Measurements from ENCODE around the gene DUSP5.

The DUSP5 gene

DNA sequence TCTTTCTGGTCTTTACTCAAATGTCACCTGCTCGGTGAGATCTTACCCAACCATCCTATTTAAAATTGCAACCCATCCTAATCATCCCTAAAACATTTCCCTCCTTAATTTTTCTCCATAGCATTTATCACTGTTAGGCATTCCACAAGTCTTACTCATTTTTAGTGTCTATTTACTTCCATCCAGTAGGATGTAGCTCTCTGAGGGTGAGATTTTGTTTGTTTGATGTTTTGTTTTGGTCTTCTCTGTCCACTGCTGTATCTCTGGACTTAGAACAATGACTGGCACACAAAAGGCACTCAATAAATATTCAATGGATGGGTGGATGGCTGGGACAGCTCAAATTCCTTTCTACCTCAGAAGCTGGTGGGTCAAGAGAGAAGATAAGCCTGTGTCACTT lies 15.8 kb upstream of the DUSP5 start:
- DNase-seq = no peak

DNA sequence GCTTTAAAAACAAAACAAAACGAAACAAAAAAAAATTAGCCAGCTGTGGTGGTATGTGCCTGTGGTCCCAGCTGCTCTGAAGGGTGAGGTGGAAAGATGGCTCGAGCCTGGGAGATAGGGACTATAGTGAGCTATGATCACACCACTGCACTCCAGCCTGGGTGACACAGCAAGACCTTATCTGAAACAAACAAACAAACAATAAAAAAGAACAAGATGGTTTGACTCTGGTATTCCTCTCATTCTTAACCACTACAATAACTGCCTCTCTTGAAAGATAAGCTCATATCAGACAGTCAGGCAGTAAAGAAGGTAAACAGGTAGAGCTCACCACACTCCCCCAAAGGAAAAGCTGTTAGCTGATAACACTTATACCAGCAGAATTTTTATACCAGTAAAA lies 14.1 kb upstream of the DUSP5 start:
- DNase-seq = no peak

DNA sequence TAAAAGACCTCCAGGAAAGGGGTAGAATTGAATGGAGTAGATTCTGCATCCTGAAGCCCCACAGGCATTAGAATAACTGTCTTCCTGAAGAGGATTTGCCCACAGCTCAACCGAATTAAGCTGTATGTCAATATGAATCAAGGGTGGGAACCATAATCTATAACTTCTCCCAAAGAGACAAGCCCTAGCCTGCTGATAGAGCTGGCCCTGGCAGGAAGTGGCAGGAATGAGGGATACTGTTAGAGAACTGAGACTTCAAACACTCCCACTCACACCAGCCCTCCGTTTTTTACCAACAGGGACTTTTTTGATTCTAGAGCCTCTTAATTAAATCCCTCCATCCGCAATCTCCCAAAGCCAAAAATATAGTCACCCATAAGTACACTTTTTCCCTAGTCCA lies 12.2 kb upstream of the DUSP5 start:
- DNase-seq = no peak

DNA sequence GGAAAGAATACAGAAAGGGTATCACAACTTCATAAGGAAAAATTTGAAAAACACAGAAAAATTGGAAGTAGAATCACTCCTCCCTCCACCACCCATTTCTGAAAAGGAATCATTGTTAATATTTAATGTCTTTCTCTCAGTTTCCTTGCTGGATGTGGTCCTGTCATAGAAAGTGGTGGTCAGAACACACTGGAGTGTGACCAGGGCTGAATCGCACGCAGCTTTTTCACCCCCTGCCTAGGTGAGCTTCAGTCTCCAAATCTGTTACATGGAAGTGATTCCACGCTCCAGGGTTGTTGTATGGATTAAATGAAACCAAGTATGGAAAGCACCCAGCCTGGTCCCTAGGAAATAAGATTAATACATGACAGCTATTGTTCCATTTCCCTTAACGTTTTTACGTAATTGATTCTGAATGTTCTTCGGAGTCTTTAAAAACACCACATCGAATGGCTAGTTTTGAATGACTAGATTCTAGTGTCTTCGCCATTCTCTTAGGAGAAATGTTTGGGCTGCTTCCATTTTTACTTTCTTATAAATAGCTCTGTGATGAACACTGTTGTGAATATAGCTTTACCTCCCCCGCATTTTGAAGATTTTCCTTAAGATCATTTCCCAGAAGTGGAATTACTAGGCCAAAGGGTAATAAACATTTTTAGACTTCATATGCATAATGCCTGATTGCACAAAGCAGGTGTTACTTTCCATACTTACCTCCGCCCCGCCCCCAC lies 10.9 kb upstream of the DUSP5 start:
- no peak for DNase-seq

DNA sequence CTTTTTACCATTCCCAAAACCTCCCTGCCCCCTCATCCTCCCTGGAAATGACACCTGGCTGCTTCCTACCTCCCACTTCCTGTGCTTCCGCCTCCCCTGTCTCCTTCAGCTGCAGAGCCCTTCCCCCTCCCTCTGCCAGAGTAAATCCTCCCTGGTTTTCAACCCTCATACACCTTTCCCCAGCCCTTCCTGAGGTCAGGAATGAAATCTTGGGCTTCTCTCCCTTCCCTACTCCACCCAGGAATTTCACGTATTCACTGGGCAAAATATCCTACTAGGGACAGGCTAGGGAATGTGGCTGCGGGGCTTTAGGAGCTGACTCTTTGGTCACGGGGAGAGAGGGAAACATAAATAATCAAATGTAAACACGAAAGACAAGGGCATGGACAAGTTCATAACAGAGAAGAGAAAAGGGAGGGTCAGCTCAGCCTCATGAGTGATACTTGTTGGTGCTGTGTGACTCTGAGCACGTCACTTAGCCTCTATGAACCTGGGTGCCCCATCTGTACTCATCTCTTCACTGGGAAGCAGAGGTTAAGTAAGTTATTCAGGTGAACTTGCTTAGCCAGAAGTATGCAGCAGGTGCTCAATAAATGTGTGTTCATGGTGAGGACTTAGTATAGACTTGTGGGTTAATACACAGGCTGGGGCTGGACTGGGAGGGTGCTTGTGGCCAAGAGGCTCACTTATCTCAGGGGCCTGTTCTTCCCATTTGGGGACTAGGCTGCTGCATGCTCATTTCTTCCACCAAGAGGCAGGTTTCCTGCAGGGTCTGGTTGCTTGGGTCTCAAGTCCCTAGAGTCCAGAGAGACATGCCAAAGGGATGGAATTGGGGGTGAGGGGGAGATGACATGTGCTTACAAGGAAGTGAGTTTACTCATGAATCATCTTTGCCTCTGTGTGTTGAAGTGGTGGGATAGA lies 10.0 kb upstream of the DUSP5 start:
- peak; percentile 13 for DNase-seq

DNA sequence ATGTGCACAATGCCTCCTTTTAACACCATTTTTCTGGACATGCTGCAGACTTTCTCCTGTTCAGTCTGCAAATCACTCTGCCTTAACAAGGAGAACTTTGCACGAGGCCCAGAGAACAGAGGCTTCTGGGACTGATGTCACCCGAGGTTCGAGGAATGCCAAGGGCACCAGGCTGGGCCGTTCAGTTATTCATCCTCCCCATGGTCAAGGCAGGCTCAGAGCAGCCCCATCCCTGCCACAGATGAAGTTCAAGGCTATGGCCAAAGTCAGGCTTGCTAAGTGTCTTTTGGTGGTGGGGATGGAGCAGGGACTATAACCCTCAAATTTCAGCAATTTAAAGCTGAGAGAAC lies 9.4 kb upstream of the DUSP5 start:
- no peak for DNase-seq

DNA sequence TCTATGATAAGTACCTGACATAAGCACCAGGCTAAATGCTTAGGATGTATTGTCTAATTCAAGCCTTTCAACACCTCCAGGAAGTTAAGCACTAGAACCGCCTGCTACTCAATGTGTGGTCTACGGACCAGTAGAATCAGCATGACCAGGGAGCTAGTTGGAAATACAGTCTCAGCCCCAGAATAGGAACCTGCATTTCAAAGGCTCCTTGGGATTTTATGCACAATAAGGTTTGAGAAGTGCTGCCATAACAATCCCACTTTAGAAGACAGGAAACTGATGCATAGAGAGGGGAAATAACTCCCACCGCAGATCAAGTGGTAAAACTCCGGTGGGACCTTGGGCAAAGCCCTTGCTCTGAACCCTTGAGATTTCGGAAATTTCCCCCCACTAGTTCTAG lies 8.8 kb upstream of the DUSP5 start:
- peak; percentile 37 for DNase-seq

DNA sequence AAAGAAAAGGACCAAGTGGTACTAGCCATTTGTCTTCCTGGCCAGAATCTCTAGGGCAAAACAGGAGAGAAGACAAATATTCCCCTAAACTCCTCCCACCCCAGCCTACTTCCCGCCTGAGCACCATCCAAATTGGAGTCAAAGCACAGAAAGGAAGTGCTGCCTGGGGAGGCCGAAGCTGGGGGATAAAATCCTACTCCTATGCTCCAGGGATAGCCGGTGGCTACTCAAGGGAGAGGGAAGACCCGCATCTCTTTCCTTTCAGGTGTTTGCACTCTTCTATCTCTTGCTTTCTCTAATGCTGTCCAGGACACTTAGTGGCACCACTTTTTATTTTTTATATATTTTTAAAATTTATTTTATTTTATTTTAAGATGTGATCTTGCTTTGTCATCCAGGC lies 7.1 kb upstream of the DUSP5 start:
- no peak for DNase-seq

DNA sequence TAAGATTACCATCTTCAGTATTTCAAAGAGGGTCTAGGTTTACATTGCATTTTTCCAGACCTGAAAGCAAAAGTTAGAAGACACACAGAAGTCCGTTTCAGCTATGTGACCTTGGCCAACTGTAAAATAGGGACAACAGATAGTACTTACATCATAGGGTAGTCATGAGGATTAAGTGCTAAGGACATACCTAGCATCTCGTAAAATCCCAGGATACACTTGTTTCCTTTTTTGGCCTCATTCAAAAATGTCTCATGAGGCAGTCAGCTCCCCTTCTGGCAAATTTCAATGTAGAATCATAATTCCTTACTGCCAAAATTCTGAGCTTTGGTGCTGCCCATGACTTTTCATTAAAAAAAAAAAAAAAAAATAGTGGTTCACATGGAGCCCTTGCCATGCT lies 6.4 kb upstream of the DUSP5 start:
- no peak for DNase-seq

DNA sequence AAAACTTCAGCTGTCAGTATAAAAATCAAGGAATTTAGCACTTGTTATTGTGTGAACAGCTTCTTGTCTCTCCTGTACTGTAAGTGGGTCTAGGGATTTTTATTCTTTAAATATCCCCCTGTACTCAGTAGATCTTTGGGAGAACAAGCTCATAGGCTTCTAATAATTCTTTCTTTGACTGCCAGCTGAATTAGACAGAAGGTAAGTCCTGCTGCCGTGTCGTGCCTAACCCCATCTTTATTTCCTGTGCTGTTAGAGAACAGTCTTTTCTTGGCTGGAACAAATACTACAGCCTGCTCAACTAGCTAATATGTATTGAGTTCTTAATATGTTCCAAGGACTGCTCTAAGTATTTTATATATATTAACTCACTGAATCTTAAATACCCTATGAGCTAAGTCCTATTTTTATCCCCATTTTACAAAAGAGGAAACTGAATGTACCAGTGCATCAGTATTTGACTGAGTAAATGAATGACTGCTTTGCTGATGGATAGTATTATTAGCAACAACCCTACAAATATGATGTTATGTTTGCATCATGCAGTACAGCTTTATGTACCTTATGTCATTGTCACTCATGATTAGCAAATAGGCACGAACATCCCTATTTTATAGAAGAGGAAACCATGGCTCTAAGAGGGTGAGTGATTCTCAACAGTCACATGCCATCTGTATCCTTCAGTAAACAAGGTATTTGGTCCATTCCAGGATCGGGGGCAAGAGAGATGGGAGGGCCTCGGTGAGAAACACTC lies 5.5 kb upstream of the DUSP5 start:
- no peak for DNase-seq

DNA sequence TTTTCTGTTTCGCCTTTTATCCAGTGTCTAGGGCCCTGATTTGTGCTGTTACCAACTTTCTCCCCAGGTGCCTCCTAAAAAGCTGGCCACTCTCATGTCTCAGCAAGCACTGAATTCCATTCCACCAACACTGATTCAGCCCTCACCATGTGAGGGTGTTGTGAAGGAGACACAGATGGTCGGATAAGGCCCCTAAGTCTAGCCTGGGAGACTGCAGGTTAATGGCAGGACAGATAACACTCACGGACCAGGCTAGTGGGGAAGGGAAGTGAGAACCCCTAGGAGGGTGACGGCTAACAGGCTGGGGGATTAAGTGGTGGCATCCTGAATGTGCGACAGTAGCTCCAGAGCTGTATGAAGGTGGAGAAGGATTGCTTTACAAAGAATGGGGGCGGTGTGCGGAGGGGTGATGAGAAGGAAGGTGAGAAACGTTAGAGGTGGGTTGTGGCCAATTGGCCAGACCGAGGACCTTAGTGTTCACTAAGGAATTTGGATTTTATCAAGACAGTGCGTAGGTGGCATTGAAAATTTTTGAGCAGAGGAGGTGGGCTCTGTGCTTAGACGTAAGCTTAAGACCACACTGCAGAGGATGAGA lies 3.8 kb upstream of the DUSP5 start:
- no peak for DNase-seq

DNA sequence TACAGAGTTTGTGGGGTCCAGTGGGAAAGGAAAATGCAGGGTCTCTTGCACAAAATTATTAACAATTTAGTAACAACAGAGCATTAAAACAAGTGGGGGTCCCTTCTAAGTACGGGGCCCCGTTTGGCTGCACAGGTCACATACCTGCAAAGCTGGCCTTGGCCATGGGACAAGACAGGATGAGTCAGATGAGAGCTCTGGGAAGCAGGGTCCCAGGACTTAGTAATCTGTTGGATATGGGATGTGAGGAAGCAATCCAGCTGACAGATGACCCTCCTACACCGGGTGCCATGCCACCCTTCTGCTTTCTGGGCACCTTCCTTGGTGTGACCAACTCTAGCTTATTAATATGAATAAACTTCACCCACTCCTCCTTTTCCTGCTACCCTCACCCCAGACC lies 3.2 kb upstream of the DUSP5 start:
- DNase-seq = no peak

DNA sequence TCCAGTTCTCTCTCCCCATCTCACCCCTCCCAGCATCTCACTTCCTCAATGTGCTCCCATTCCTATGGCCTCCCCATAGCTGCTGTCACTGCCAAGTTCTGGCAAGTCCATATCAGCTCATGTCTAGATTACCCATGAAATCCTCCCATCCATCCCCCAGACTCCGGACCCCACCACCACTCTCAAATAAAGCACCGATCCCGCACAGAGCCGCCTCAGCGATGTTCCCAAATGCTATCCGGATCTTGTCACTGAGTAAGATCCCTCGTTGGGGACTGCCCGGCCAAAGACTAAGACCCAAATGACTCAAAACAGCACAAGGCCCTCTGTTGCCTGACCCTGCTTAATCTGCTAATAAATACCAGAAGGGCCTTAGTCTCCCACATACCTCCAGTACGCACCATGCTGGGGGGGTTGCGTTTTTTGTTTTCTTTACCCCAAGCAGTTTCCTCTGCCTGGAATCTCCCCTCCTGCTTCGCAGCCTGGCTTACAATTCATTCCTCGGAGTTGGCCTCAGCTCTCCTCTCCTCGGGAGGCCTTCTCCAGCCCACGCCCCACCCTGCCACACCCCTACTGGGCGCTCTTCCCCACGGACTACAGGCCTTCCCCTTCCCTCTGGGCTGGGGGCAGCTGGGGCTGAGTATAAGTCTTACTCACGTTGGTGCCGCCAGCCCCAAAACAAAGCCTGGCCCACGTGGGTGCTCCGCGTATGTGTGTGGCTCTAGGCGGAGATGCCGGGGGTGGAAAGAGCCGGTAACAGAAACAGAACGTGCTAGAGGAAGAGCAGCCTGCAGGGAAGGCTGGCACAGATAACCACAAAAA lies 1.8 kb upstream of the DUSP5 start:
- no peak for DNase-seq

DNA sequence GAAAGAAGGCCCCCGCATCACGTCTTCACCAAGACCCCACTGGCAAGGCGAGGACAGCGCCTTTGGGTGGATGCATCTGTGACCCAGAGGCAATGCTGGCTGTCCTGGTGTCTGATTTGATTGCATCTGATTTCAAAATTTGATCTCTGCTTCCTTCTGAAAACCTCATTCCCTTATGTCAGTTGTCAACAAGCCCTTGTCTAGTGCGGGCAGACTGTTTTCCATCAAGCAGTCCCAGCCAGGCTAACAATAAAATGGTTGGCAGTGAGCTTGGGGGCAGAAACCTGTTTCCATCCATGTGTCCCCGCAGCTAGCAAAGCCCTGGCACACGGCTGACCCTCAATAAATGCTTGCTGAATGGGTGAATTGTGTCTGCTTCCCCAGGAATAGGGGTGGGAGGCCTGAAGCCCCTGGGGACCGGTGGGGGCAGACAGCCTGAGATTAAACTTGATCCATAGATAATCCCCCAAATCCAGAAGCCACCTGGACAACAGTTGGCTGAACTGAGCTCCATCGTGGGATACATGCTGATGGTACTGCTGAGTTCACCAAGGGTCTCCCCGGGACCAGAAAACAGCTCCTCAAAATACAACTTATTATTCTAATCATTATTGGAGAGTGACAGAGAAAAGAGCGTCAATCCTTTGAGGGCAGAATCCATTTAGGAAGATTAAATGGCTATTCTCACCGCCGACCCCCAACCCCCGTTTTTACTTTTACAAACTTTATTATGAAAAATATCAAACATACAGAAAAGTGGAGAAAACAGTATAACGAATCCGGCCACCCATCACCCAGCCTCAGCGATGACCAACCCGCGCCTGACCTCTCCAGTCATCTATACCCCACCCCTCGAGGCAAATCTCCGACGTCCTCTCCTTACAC lies 912 bp upstream of the DUSP5 start:
- DNase-seq = peak; percentile 7

DNA sequence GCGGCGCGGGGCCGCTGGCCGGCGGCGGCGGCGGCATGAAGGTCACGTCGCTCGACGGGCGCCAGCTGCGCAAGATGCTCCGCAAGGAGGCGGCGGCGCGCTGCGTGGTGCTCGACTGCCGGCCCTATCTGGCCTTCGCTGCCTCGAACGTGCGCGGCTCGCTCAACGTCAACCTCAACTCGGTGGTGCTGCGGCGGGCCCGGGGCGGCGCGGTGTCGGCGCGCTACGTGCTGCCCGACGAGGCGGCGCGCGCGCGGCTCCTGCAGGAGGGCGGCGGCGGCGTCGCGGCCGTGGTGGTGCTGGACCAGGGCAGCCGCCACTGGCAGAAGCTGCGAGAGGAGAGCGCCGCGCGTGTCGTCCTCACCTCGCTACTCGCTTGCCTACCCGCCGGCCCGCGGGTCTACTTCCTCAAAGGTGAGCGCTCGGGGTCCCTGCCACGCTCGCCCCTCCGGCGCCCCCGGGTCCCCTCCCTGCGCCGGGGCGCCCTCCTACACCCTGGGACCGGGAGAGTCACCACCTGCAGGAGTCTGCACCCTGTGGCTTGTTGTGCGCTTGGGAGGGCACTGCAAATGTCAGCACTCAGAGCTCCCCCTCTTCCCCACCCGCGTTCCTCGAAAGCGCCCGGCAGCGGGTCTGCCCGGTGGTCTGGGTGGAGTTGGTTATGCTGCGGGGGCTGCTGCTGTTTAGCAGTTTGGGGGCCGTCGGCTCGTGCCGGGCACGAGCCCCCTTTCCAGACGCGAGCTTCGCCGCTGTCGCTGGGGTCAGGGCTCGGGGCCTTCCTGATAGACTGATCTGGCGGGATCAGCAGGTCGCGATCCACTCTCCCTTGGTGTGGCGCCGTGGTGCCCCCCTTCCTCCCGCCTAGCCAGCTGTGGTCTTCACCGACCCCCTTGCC lies 627 bp downstream of the DUSP5 start:
- DNase-seq = no peak

DNA sequence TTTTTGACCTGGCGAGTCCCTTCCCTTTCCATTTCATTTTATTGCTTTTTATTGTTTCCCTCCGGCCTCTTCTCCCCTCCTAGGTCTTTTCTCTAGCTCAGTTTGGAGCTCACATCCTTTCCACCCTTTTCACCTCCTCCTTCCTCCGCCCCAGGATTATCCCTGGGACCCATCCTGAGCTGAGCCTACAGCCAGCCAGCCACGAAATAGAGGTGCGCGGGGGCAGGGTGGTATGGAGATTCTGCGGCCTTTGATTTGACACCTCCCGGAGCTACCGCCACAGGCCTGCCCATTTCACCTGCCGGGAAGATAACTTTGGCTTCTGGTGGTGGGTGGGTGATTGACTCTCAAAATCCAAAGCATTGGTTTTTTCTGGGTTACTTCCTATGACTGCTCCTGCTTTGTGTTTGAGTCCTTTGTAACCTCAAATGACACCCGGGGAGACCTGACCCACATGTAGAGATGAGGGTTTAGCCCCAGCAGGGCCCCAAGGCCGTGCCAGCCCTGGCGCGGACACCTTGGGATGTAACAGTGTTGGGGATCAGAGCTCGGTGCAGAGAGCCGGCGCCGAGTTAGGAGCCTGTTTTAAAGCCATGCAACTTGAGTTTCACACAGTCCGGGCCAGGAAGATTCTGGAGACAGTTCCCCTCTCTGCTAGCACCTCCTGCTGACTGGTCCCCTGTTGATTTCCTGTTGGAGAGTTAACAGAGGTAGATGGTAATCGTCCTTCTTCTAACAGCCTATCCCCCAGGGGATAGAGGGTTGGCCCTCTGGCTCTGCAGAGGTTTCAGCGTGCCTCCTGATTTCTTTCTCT lies 1.5 kb downstream of the DUSP5 start:
- peak; percentile 64 for DNase-seq

DNA sequence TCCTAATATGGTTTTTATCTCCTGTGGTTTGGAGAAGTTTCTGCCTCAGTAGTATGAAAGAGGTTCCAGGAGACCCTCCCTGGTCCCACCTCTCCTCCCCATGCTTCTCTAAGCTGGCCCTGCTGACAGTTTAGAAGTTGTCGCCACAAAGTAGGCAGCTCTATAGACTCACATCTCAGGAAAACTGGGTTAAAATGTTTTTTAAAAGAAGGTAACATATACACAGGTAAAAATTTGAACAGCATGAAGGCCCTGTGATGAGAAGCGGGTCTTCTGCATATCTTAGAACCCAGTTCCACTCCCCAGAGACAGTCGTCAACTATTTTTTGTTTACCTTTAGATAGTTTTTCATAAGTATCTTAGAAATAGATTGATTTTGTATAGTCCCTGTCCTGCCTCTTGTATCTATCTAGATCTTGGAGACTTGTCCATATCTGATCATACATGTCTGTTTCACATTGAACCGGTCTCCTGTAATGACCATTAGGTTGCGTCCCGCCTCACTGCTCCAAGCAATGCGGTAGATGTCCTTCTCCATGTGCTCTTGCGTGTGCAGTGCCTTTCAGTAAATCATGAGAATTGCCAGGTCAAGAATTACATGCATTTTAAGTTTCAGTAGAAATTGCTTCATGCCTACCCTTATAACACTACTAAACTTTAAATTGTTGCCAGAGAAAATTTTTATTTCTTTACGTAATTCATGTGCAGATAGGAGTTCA lies 2.2 kb downstream of the DUSP5 start:
- DNase-seq = no peak

DNA sequence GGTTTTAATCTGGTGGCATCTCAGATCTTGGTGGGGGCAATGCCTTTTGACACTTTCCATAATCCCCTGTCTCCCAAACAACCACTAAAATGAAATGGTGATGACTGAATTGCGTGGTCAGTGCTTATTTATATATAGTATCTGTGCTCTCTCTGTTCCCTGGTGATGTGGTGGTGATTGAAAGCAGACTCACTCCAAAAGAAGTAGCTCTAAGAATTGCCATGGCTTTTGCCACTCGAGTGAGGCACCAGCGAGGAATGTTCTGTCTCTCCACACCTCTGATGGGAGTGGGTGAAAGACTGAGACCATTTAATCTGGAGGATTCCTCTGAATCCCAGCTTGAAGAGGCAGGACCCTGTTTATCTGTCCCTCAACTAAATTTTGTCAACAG lies 2.8 kb downstream of the DUSP5 start:
- DNase-seq = no peak

All from DMS153 (cell line).